Ecto neural progenitor cell (in vitro differentiated cells): ENCODE results near the gene SLC16A6.
"Not testable (repeated sequence)": the region's sequence is repeated elsewhere in the genome, so short reads cannot be mapped to it uniquely, and the experiment has no call there.

Experiments
- DNase-seq: peaks from one replicate; pipeline ENCODE4 v3.0.0-alpha.2; 2018; ENCODE audit warnings: low spot score

Gene SLC16A6

DNA sequence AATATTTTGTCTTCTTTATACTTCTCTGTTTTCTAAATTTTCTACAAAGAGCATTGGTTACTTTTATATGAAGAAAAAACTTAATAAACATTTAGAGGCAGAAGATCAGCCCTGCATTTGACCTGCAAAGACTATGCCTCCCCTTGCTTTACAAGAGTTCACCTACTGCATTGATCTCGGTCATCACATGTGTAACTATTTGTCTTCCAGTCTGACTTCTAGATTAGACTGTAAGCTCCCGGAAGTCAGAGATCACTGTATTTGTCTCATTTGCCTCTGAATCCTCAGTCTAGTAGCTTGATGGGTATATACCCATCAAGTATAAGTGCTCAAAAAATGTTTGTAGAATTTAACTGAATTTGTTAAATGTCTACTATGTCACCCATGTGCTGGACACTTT lies 70.7 kb downstream of the SLC16A6 start:
- not testable (repeated sequence) for DNase-seq

GRCh38 chr17:68219429-68219828 lies 71.5 kb downstream of the SLC16A6 start:
- not testable (repeated sequence) for DNase-seq
